CD4-positive, alpha-beta T cell treated with Interleukin-21 for 1 hour (primary cell): ENCODE measurements around the gene HIVEP2.
A peak's percentile ranks its signal among the peaks of the same experiment; 100 is the strongest.
"Not testable (repeated sequence)": the region's sequence is repeated elsewhere in the genome, so short reads cannot be mapped to it uniquely, and the experiment has no call there.

Experiments
- DNase-seq: peaks from one replicate; pipeline ENCODE4 v3.0.0-alpha.2; 2020

HIVEP2 gene, protein sequence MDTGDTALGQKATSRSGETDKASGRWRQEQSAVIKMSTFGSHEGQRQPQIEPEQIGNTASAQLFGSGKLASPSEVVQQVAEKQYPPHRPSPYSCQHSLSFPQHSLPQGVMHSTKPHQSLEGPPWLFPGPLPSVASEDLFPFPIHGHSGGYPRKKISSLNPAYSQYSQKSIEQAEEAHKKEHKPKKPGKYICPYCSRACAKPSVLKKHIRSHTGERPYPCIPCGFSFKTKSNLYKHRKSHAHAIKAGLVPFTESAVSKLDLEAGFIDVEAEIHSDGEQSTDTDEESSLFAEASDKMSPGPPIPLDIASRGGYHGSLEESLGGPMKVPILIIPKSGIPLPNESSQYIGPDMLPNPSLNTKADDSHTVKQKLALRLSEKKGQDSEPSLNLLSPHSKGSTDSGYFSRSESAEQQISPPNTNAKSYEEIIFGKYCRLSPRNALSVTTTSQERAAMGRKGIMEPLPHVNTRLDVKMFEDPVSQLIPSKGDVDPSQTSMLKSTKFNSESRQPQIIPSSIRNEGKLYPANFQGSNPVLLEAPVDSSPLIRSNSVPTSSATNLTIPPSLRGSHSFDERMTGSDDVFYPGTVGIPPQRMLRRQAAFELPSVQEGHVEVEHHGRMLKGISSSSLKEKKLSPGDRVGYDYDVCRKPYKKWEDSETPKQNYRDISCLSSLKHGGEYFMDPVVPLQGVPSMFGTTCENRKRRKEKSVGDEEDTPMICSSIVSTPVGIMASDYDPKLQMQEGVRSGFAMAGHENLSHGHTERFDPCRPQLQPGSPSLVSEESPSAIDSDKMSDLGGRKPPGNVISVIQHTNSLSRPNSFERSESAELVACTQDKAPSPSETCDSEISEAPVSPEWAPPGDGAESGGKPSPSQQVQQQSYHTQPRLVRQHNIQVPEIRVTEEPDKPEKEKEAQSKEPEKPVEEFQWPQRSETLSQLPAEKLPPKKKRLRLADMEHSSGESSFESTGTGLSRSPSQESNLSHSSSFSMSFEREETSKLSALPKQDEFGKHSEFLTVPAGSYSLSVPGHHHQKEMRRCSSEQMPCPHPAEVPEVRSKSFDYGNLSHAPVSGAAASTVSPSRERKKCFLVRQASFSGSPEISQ (N-terminal part only)

DNA sequence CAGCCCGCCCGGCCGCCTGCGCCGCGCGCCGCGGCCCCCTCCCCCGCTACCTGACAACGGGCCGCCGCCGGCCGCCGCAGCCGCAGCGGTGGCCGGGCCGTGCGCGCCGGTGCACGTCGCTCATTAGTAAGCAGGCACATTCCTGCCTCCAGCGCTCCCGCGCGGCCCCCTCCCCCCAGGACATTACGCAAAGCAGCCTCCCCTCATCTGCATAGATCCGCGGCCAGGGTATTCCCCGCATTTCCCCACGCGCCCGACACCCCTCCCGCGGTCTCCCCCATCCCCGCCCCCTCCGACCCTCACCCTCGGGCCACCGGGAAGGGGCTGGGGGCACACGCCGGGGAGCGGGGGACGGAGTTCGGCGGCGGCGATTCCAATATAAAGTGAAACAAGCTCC is at the start of gene HIVEP2:
HIVEP2 (minus strand) TSS at position 128 of the 397 bp plus-strand sequence. CDS start 170,438 bp downstream, outside the sequence.
- peak; percentile 92 for DNase-seq

DNA sequence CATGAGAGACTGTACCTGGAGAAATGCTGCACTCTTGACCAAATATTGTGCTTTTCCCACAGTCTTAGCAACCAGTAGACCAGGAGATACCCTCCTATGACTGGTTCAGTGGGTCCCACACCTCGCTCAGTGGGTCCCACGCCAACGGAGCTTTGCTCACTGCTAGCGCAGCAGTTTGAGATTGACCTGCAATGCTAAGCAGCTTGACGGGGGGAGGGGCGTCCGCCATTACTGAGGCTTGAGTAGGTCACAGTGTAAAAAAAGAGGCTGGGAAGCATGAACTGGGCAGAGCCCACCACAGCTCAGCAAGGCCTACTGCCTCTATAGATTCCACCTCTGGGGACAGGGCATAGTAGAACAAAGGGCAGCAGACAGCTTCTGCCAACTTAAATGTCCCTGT is 49.0 kb upstream of the HIVEP2 start:
- DNase-seq: no peak

DNA sequence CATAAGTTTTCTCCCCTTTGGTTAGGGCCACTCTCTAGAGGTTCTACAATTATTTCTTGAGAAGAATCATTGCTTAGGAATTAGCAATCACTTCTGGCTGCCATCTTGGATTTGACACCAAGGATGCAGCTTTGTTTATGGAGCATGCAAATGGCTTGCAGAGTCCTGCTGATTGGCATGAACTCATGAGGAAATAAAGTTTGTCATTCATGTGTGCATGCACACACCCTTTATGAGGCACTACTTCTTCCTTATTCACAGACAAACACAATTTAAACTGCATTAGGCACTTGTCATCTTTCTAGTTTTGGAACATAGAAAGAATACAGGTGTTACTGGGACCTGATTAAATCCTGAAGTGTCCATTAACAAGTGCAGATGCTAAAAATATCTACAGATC is 42.5 kb upstream of the HIVEP2 start:
- no peak for DNase-seq

DNA sequence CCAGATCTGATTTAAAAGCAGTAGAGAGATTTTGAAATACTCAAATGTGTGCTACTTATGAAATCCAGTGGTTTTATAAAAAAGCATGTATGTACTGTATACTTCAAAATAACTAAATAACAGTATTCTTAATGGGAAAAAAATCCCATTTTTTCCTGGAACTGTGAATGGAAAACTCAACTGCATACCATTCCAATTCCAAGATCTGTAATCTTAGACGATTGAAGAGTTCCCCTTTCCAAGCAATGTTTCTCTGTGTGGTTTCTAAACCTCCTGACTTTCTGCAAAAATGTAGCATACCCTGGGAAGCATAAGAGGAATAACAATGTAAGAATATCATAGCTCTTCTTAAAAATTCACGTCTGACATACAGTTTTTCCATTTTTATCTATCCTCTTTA is 40.3 kb upstream of the HIVEP2 start:
- no peak for DNase-seq

DNA sequence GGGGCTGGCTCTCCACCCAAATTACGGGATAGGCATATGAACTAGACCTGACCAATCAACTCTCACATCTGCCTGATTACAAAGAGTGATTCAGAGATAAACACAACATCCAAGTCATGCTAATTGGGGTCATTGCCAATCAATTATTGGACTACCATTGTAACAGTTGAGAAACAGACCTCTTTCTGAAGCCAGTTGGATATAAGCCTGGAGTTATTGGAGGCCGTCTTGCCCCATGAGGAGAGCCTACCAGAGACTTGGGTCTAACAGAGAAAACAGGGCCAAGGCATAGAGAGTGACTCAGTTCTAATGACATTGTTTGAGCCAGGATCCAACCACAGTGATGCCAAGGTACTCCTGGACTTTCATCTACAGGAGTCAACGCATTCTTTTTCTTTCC is 39.4 kb upstream of the HIVEP2 start:
- DNase-seq: no peak

DNA sequence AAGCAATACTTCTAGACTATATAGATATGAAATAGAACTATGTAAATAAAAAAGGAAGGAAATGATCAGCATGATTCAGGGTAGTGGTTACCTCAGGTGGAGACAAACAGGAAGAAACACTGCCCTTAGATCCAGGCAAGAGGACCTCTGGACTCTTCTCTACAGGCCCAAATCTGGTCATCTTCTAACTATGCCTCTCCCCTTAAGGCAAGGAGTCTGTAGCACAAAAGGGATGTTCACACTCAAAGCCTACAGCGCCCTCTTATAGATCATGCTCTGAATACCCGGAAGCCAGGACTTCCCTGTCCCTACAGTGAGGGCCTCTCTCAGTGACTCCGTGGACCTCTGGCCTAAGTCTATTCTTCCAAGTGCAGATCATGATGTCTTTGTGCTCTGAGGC is 30.4 kb upstream of the HIVEP2 start:
- peak; percentile 19 for DNase-seq

DNA sequence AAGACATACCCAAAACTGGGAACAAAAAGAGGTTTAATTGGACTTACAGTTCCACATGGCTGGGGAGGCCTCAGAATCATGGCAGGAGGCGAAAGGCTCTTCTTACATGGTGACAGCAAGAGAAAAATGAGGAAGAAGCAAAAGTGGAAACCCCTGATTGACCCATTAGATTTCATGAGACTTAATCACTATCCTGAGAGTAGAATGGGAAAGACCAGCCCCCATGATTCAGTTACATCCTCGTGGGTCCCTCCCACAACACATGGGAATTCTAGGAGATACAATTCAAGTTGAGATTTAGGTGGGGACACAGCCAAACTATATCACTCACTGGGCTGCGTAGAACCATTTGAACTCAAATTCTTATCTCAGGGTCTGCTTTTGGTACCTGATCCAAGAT is 26.0 kb upstream of the HIVEP2 start:
- not testable (repeated sequence) for DNase-seq

DNA sequence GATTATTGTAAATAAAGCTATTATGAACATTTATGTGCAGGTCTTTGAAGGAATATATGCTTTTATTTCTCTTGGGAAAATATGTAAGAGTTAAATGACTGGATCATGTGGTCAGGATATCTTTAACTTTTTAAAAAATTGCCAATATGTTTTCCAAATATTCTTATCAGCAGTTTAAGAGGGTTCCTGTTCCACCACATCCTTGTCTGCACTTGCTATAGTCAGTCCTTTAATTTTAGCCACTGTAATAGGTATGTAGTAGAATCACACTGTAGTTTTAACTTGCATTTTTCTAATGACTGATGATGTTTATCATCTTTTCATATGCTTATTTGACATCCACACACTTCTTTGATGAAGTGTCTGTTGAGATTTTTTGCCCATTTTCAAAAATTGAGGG is 23.6 kb upstream of the HIVEP2 start:
- no peak for DNase-seq

DNA sequence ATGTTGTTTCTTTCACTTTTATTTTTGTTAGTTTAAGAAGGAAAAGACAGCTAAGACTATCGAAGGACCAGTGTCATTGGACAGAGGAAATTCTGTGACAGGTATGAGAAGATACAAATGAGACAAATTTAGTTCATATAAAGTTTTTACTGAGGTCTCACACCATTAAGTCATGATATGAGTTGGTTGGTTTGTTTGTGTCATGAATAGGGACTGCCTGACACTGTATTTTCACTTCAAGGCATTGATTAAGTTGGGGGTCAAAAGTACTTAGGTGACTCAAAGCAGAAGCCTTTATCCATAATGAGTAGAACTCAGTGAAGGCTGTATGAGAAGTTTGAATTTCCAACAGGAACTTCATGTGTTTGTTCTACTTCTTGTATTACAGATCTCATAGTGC is 21.3 kb upstream of the HIVEP2 start:
- DNase-seq: no peak

DNA sequence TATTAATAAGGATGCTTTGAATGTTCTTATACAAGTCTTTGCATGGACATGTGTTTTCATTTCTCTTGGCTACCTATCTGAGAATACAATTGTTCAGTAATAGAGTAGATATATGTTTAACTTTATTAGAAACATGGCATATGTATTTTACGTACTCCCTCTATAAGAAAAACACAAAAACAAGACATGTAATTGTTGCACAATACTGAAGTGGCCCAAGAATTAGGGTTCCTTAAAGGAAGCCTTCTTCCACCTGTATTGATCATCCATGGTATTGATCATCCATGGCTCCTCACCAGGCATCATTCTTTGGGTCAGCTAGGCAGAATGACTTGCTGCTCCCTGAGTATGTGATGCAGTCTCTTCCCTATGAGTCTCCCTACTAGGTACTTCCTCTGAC is 20.2 kb upstream of the HIVEP2 start:
- DNase-seq: no peak

DNA sequence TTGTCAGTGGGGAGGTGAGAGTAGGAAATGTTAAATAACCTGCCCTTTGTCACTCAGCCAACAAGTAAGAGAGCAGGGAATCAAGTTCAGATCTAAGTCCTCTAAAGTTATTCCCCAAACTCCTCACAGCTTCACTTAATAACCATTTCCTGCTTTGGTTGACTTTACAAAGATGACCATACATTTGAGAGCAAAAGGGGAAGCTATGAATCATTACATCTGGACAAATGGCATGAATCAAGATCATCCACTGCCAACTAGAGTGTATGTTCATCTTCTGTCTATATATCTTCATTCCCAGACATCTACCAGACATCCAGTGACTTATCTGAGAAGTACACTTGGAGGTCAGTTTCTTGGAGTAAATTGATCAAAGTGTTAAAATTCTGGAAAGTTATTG is 15.1 kb upstream of the HIVEP2 start:
- DNase-seq: no peak

DNA sequence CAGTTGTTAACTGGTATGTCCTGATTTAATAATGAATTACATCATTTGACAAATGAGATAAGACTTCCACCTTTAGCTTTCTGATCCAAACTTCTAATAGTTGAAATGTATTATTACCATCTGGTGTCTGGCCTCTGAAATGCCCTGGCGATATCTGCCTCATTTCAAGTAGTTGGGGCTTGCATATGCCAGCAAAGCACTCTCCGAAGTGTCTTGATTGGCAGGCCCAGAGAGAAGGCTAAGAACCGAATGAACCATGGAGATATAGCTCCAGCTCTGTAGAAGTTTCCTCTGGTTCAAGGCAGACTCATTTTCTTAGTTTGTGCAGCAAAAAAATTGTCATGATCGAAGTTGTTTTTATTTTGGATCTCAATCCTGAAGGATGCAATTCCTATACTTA is 13.4 kb upstream of the HIVEP2 start:
- DNase-seq: no peak

DNA sequence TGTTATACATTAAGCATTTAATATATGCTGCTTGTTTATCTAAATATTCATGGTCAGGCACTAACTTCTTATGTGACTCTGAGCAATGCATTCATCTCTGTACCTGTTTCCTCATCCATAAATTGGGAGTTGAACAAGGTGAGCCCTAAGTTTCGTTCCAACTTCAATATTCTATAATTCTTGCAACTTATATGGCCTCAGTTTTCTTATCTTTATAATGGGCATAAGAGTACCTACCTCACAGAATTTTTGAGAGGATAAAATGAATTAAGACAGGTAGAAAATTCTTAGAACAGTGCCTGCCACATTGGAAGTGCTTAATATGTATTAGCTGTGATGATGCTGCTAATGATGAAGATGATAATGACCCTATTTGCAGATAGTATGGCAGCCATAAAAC is 11.8 kb upstream of the HIVEP2 start:
- DNase-seq: no peak

DNA sequence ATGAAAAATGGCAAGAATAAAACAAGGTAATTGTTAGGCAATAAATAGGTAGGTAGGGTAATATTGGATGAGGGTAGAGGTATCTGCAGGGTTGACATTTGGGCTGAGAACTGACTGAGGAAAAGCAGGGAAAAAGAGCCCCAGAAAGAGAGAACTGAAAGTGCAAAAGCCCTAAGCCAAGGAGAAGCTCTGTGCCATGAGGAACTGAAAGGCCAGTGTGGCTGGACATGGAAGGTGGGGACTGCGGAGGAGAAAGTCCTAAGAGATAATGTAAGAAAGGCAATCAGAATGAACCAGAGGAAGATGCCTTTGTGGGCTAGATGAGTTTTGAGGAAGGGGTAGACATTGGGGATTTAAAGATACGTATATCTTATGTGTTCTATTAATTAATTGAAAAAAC is 9.9 kb upstream of the HIVEP2 start:
- no peak for DNase-seq

DNA sequence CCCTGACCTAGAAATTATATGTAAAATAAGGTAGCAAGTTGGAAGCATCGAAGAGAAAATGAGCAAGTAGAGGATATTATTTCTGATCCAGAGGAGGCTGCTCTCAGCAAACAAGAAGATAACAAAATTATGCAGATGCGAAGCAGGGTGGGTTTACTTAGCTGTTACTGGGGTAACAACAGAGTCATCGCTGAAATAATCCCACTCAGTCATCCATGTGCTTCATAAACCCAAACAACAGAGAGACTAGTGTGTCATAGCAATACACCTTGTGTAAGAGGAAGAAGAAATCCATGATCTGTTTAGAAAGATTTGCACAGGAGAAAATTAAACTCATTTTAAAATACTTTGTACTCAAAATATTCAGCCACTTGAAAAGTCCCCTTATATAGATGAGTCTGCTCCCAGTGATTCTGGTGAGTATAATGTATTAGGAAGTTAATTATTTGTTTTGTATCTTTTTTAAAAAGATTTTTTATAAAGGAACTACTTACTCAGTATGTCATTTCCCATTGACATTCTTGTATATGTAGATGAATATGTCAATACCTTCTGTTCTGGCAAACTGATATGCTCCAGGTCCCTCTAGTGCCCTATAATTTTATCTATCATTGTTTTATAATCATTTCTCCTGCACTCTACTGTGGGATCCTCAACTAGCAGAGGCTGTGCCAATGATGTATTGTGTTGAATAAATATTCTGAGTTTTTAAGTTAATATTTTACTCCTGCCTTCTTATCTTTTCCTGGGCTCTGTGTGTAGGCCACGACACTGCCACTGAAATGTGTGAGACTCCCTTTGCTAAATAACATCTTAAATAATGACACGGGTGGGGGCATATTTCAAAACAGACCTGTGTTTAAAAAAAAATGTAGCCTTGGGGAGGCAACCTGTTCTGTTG is 8.6 kb upstream of the HIVEP2 start:
- DNase-seq: peak; percentile 53

DNA sequence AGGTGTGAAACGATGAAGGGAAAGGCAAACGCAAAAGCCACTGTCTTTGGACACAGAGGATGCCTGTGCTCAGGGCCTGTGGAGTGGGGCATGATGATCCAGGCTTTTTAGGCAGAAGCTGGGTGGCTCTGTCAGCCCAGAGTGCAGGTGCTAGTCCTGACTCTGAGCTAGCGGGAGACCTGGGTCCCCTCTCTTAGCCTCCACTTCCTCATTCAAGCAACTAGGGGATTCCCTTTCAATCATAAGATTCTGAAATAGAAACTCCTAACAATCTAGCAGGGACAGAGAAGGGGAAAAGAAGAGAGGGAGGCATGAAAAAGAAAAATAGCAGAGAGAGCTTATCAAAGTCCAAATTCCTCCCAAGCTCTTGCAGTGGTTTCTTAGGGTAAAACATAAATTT is 7.6 kb upstream of the HIVEP2 start:
- DNase-seq: no peak

DNA sequence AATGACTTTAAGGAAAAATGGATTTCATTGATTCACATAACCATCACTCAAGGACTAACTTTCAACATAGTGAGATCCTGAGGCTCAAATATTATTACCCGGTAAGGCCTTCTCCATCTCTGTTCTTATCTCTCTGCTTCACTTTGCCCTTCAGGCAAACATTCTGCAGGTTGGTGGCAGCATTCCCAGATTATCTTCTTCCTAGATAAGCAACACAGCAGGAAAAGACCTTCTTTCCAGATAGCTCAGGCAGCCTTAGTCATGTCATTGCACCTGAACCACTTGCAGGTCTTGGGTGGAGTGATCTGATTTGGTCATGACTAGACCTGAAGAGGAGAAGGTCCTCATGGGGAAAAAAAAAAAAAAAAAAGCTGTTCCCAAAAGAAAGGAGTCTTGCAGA is 5.3 kb upstream of the HIVEP2 start:
- no peak for DNase-seq

DNA sequence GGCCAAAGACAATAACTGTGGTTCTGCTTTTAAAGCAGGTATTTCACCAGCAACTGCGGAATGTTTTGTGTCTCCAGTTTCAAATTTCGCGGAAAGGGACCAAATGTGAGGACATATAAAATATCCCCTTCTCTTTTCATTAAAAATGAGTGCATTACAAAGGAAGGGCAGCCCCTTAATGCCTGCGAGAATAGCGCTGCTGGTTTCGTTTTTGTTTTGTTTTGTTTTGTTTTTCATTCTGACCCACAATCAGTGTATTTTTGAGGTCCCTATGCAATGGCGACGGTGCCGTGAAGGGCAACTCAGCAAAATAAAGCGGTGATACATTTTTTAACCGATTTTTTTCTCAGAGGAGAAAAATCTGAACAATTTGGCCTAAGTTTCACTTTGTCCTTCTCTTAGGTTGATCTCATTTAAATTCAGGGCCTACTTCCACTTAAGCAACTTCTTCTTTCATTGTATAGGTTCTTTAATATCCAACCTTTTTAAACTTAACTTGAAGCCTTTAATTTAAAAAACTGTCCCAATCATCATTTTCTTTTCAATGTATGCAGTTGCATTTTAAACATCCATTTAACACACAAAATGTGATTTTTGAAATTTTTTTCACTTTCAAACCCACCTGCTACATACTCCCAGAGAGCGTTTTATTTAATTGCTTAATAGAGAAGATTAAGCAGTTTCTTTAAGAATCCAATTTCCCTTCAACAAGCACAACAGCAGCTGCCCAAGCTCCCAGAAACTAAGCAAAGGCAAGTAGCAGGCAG is 2.9 kb upstream of the HIVEP2 start:
- DNase-seq: no peak

DNA sequence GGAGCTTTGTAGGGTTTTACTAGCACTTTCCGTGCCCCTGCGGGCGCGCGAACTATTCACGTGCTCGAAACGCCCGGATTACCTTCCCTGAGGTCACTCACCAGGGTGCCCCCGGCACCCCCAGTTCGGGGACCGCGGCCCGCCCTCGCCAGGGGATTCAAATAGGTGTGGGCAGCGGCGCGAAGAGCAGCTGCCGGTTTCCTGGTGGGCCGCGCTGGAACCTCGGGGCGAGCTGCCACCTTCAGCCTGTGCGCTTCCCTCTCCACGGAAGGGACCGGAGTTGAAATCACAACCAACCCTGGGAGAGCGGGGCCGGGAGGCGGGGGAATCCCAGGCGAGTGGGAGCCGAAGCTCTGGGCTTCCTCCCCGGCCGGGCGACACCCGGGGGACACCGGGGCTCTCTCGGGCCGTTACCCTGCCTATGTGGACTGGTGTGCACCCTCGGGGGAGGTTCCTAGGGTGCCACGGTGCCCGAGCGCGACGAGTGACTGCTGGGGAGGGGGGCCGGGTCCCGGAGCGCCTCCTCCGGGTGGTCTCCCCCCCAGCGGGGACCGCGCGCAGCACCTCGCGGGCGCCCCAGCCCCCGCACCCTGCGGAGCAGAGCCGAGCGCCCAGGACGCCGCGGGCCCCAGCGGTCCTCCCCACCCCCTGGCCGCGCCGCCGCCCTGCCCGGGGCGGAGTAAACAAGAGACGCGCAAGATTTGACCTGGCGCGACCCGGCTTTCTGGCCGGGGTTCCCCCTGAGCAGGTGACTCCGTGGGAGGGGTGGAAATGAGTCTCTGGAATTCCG is 2.1 kb upstream of the HIVEP2 start:
- DNase-seq: peak; percentile 92

DNA sequence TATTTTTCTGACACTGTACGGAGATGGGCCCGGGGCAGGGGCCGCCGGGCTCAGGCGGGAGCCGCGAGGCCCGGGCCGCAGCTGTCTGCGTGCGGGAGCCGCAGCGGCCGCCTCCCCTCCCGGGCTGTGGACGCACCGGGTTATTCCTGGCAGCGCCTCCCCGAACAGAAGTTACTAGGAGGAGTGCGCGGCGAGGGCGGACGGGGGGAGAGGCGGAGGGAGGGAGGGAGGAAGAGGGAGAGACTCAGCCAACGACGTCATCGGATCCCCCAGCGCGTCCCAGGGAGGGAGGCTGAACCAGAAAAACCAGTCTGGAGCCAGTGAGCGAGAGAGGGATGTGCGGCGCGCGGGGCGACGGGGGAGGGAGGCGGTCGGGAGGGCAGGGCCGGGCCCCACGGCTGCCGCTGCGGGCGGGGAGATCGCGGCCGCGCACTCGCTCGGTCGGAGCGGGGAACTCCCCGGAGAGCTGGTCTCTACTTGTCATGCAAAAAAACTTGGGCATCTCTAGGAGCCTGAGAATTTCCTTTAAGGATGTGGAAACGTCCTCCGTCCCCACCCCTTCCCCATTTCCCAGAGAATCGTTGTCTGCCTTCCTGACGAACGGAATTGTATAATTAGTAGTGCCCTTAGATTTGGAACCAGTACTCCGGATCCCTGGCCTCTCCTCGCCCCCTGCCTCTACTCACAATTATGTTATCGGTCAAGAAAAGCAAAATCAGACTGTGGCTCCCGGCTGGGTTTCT is 1.4 kb upstream of the HIVEP2 start:
- DNase-seq: peak; percentile 98
